Bronchial epithelial cell (primary cell): Measurements from ENCODE around the gene C1orf21. TPM values are rescaled to one million over a fixed set of nuclear protein-coding genes. Genes with fewer than 3 reads are reported as not detected.

Experiments
- DNase-seq: peaks from one replicate; pipeline ENCODE4 v3.0.0-alpha.2; 2010; ENCODE audit warnings: low read depth
- FAIRE-seq: peaks from 2 replicates; lab custom pipeline; 2011; peaks lifted over from hg19 to GRCh38; lab: Jason Lieb, UNC
- H3K27me3 ChIP-seq: 2 replicates; pipeline ENCODE4 v1.5.1; 2011; ENCODE audit warnings: low read length; ENCODE audit not compliant: control insufficient read depth, insufficient read depth
- H3K36me3 ChIP-seq: 2 replicates; pipeline ENCODE4 v1.5.1; 2011; ENCODE audit warnings: low read length; ENCODE audit not compliant: control insufficient read depth, insufficient read depth
- H3K4me3 ChIP-seq: 2 replicates; pipeline ENCODE4 v1.5.1; 2011; ENCODE audit warnings: mild to moderate bottlenecking, low read depth, low read length, control low read depth
- total RNA-seq: library from RNA; depleted of rRNA; stranded (reverse); fragments of >200 nt; gene quantifications from 2 replicates; pipeline ENCODE4 v1.2.1, GENCODE V29; 2014
- TF ChIP-seq, protein P1 (sequence below): IDR thresholded peaks from 2 replicates; pipeline ENCODE4 v1.5.1; 2011; ENCODE audit warnings: mild to moderate bottlenecking, moderate library complexity, low read length, control low read depth, inconsistent platforms; ENCODE audit not compliant: insufficient read depth, severe bottlenecking

The C1orf21 gene
- total RNA-seq, 1 donor from 2014 or later = 10.3 TPM

DNA sequence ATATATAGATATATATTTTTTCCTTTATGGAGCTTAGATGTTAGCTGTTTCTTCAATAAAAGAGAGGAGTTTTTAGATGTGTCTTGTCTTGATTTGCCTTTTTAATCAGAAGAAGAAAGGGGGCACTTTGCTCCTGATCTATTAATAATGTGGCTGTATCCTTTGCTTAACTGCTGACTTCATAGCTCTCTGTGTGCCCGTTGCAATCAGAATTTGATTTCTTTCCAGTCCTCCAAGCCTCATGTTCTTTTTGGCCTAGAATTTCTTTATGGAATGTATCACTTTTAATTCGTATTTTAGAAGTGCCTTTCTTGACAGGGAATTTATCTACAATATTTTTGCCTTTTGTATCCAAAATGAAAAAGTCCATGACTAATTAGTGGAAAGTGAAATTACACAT, 85.3 kb downstream of the C1orf21 start:
- no peak for DNase-seq
- Histone ChIP-seq H3K4me3 (no peak overlapping the region), H3K27me3 (no peaks in the 10 kb centered on the region), H3K36me3 (peaks cover 3% of the 10 kb centered on the region)
- FAIRE-seq = no peak
- TF ChIP-seq, protein P1, sequence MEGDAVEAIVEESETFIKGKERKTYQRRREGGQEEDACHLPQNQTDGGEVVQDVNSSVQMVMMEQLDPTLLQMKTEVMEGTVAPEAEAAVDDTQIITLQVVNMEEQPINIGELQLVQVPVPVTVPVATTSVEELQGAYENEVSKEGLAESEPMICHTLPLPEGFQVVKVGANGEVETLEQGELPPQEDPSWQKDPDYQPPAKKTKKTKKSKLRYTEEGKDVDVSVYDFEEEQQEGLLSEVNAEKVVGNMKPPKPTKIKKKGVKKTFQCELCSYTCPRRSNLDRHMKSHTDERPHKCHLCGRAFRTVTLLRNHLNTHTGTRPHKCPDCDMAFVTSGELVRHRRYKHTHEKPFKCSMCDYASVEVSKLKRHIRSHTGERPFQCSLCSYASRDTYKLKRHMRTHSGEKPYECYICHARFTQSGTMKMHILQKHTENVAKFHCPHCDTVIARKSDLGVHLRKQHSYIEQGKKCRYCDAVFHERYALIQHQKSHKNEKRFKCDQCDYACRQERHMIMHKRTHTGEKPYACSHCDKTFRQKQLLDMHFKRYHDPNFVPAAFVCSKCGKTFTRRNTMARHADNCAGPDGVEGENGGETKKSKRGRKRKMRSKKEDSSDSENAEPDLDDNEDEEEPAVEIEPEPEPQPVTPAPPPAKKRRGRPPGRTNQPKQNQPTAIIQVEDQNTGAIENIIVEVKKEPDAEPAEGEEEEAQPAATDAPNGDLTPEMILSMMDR = no peak

DNA sequence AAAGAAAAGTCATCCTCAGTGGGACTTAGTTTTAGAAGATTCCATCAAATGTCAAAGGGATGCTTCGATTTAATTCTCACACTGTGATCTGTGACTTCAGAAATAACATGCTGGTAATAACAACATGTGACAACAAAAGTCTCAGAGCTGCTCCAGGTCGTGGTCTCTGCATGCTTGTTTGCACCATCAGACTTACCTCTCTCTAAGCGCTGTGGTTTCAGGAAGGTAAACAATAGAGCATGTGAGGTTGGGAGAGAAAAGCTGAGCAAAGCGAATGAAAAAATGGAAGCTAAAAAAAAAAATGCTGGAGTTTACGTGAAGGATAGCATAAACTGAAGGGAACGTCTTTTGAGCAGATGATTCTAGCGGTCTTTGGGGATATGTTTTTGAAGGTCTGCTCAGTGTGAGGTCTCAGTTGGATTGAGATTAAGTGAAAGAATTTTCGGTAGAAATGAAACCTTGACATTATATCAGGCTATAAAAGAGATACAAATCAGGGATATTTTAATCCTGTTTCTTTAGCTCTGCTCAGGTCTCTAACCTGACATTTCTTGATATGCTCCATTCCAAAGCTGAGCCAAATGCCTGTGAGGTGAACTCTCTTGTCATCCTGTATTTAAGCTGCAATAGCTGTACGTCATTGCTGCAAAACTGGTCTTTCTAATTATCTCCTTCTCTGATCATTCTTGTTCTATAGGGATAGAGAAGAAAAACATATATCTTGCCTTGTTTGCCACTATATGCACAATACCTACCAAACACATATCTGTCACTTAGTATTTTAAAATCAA, 86.5 kb downstream of the C1orf21 start:
- TF ChIP-seq, protein P1 = no peak
- Histone ChIP-seq H3K36me3 (peaks cover 2% of the 10 kb centered on the region), H3K4me3 (no peak overlapping the region), H3K27me3 (no peaks in the 10 kb centered on the region)
- FAIRE-seq (no peak), DNase-seq (no peak)

DNA sequence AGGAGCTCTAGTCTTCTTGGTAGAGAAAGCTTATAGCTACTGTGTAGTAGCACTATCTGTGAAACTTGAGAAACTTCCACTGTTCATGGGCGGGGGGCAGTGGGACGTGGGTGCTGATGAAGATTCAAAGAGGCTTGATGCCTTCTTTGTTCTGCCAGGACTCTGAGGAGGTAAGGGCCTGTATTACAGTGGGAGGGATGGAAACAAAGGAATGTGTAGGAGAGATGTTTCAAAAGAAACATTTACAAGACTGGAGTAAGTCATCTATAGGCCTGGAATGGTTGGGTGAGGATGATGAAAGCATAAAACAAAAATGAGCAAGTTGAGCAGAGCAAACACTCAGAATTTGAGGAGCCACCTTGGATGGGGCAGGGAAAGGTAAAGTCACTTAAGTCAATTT, 89.4 kb downstream of the C1orf21 start:
- Histone ChIP-seq H3K27me3 (no peaks in the 10 kb centered on the region), H3K4me3 (no peak overlapping the region), H3K36me3 (peaks cover 2% of the 10 kb centered on the region)
- FAIRE-seq (no peak), DNase-seq (no peak)
- TF ChIP-seq, protein P1 = no peak

DNA sequence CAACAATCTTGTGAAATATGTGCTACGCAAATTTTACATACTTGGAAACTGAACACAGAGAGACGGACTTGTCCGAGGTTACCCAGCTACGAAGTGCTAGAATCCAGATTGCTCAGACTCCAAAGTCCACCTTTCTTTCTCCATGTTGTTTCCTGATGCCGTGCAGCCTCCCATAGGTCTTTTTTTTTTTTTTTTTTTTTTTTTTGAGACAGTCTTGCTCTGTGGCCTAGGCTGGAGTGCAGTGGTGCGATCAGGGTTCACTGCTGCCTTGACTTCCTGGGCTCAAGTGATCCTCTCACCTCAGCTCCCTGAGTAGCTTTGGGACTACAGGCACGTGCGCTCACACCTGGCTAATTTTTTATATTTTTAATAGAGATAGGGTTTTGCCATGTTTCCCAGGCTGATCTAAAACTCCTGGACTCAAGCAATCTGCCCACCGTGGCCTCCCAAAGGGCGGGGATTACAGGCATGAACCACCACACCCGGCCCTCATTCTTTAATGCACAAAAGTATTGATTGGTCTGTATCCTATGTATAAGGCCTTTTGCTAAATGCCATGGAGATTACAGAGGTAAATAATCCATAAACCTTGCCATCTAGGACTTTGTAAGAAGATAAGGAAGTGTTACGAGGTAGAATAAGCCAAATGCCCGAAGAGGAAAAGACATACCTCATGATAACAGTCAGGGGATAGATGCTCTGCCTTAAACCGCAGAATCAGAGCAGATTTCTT, 92.8 kb downstream of the C1orf21 start:
- H3K36me3 ChIP-seq = peaks cover 2% of the 10 kb centered on the region
- DNase-seq (no peak), FAIRE-seq (no peak)
- H3K27me3 ChIP-seq = no peaks in the 10 kb centered on the region
- TF ChIP-seq, protein P1 = no peak
- no peak overlapping the region for H3K4me3 ChIP-seq

DNA sequence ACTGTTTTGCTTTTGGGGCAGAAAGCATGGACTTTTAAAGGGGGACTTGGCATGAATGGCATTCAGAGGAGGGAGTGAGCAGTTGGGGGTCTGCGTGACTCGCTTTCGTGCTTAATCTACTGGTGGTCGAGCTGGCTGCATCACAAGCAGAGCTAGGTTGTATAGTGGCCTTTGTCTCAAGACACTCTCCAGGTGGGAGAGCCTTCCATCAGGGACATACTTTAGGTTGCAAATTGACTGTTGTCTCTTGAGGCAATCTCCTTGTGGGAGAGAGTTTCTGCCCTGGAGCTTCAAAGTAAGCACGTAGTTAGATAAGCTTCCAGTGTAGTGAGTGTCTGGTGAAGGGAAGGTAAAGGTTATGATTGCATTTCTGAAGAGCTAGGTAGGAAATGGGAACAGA, 93.9 kb downstream of the C1orf21 start:
- H3K27me3 ChIP-seq = no peaks in the 10 kb centered on the region

More for the DNA sequence above, 93.9 kb downstream of the C1orf21 start:
- DNase-seq (no peak), FAIRE-seq (no peak)
- H3K4me3 ChIP-seq = no peak overlapping the region
- TF ChIP-seq, protein P1 = no peak
- peaks cover 2% of the 10 kb centered on the region for H3K36me3 ChIP-seq
